Spleen (tissue), 11 donors: ENCODE measurements around the gene FLYWCH1. TPM values are rescaled to one million over a fixed set of nuclear protein-coding genes. Genes with fewer than 3 reads are reported as not detected.

Source experiments
- DNase-seq: peaks from one replicate; pipeline ENCODE4 v3.0.0-alpha.2; 2020
- H3K27ac ChIP-seq, 8 donors: fragments of 200-600 bp; sonication (generic) in 7 of 8; 1 replicate in 4 of 8; 2 replicates in 4 of 8; pipeline versions ENCODE4 v1.5.0 to v1.8.0; 2016 to 2021; ENCODE audit warnings: inconsistent platforms in 4 of 8, mild to moderate bottlenecking in 4 of 8, moderate library complexity in 1 of 8
- H3K27me3 ChIP-seq, 7 donors: fragments of 200-600 bp; sonication (generic) in 6 of 7; replicated peaks in 1 of 7; 1 replicate in 4 of 7; 2 replicates in 3 of 7; pipeline versions ENCODE4 v1.5.0 to v1.8.0; 2016 to 2021; ENCODE audit warnings: inconsistent platforms in 3 of 7, mild to moderate bottlenecking in 1 of 7
- H3K36me3 ChIP-seq, 6 donors: fragments of 200-600 bp; sonication (generic) in 5 of 6; 1 replicate in 4 of 6; 2 replicates in 2 of 6; pipeline versions ENCODE4 v1.5.0 to v1.8.0; 2016 to 2021; ENCODE audit warnings: inconsistent platforms in 2 of 6
- H3K4me1 ChIP-seq, 6 donors: fragments of 200-600 bp; sonication (generic) in 5 of 6; 1 replicate in 3 of 6; 2 replicates in 3 of 6; pipeline versions ENCODE4 v1.5.0 to v1.8.0; 2016 to 2021; ENCODE audit warnings: inconsistent platforms in 3 of 6
- H3K4me3 ChIP-seq, 8 donors: fragments of 200-600 bp; sonication (generic) in 7 of 8; 1 replicate in 4 of 8; 2 replicates in 4 of 8; pipeline versions ENCODE4 v1.5.0 to v1.8.0; 2016 to 2021; ENCODE audit warnings: inconsistent platforms in 4 of 8, mild to moderate bottlenecking in 4 of 8, moderate library complexity in 2 of 8
- H3K9me3 ChIP-seq, 8 donors: fragments of 200-600 bp; sonication (generic) in 7 of 8; 1 replicate in 4 of 8; 2 replicates in 4 of 8; pipeline versions ENCODE4 v1.5.0 to v1.8.0; 2016 to 2021; ENCODE audit warnings: inconsistent platforms in 4 of 8
- POLR2A ChIP-seq, 3 donors: fragments of 450-650 bp; IDR thresholded peaks; one replicate each; pipeline ENCODE4 v1.5.1; 2017; ENCODE audit warnings: antibody characterized with exemption in 3 of 3, mild to moderate bottlenecking in 1 of 3
- POLR2AphosphoS5 ChIP-seq, 3 donors: sonication (generic); formaldehyde crosslinking; IDR thresholded peaks; one replicate each; pipeline ENCODE4 v1.5.1; 2017; ENCODE audit warnings: antibody characterized with exemption in 3 of 3
- WGBS, 5 donors: extraction: QIAGEN DNeasy Blood & Tissue Kit in 3 of 5; methylation state at CpG; one replicate each; pipeline versions ENCODE4 v1.1.5 to v1.1.7; 2013 to 2018; 5-methylcytosine and 5-hydroxymethylcytosine counted together
- intact Hi-C: fragments of 100-400 bp; cut with DNase I; formaldehyde crosslinking; loops from one replicate; pipeline ENCODE4 v1.15.0; 2023; ENCODE audit warnings: low total_unique reads
- polyA plus RNA-seq, 3 donors: library from polyadenylated mRNA; stranded (reverse); fragments of 200-250 nt; gene quantifications; one replicate each; pipeline ENCODE4 v1.2.1, GENCODE V29; 2013
- total RNA-seq, 7 donors: library from RNA; depleted of rRNA in 3 of 7; stranded (reverse); fragments of >200 nt in 3 of 7; fragmentation: NEBNext Ultra II Directional in 4 of 7; extraction: Animal tissue kit (Norgen Biotek cat#: 25700) in 4 of 7; gene quantifications; one replicate each; pipeline versions ENCODE4 v1.1.0 to v1.2.1, GENCODE V29; 2016 to 2021
- TF ChIP-seq, protein P1 (sequence below), 11 experiments: fragments of 200-600 bp in 7 of 11; fragments of 450-650 bp in 4 of 11; sonication (generic) in 4 of 11; IDR thresholded peaks in 8 of 11; conservative IDR thresholded peaks in 3 of 11; 1 replicate in 7 of 11; 2 replicates in 4 of 11; pipeline versions ENCODE4 v1.4.0 to v1.8.0; 2016 to 2021; ENCODE audit warnings: antibody characterized with exemption in 11 of 11, inconsistent platforms in 4 of 11, mild to moderate bottlenecking in 1 of 11
- donor health status: healthy with polysubstance abuse.
- donor health status: DM: no; HTN: no; CAD: no; lungs with moderate emphysema.
- donor health status: DM: no; HTN: no; CAD: no.
- donor health status: Bipolar disorder and iron deficiency.
- donor health status: healthy.
- donor health status: DM: no; HTN: no; CAD: no.
- donor health status: DM: yes; HTN: yes; CAD: no.

FLYWCH1 gene
- total and polyA plus RNA-seq, 10 donors, result 14.0 to 79.3 (median 53.1) TPM

DNA sequence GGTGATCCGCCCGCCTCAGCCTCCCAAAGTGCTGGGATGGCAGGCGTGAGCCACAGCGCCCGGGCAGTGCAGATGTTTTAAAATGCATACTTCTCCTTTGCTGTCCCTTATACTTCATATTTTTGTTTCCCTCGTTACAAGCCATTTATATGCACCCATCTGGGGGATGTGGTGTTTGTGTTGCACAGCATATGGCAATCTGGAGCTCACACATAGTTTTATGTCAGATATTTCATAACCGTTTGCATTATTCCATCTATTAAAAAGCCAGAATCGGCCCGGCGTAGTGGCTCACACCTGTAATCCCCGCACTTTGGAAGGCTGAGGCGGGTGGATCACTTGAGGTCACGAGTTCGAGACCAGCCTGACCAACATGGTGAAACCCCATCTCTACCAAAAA lies 11.8 kb downstream of the FLYWCH1 start:
- WGBS, 5 donors, result 95 to 98% (median 96%) methylated on average over 14 of the region's 14 CpGs
- H3K27me3 ChIP-seq, result no peaks in the 10 kb centered on the region

DNA sequence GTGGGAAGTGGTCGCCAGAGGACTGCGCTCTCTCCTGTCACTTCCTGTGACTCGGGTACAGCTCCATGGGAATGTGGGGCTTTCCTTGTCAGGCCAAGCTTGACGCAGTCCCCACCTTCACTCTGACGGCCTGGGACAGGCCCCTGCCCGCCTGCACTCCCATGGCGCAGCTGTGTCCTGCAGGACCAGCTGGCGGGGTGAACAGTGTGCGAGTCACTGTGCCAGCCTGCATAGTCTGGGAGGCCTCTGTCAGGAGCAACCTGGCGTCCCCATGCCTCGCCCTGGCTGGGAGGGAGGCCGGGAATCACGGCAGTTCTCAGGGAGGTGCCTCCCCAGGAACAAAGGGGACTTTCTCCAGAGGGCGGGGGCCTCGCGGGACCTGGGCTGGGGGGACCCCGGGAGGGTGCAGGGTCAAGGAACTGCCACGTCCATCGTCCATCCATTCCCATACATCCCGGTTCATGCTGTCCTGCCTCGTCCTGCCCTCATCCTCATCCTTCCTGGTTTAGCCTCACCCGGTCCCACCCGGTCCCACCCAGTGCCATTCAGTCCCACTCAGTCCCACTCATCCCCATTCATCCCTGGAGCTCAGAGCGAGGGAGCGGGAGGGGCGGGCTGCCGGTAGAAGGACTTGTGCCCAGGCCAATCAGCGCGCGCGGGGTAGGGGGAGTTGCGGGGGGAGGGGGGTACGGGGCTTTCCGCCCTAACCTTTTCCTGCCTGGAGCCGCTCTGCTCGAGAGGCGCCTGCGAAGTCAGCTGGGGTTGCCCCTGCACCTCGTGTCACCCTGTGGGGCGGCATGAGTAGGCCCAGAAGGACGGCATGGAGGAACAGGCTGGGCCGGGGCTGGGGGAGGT lies 13.4 kb downstream of the FLYWCH1 start:
- Histone ChIP-seq H3K36me3 (peaks cover 0 to 64% (median 9%) of the 10 kb centered on the region in 6 donors), H3K4me3 (no peak overlapping the region), H3K9me3 (no peaks in the 10 kb centered on the region), H3K27me3 (no peaks in the 10 kb centered on the region), H3K27ac (no peak overlapping the region), H3K4me1 (peaks cover 0 to 15% (median 10%) of the 10 kb centered on the region in 6 donors)
- DNase-seq, result no peak
- TF ChIP-seq, protein P1, sequence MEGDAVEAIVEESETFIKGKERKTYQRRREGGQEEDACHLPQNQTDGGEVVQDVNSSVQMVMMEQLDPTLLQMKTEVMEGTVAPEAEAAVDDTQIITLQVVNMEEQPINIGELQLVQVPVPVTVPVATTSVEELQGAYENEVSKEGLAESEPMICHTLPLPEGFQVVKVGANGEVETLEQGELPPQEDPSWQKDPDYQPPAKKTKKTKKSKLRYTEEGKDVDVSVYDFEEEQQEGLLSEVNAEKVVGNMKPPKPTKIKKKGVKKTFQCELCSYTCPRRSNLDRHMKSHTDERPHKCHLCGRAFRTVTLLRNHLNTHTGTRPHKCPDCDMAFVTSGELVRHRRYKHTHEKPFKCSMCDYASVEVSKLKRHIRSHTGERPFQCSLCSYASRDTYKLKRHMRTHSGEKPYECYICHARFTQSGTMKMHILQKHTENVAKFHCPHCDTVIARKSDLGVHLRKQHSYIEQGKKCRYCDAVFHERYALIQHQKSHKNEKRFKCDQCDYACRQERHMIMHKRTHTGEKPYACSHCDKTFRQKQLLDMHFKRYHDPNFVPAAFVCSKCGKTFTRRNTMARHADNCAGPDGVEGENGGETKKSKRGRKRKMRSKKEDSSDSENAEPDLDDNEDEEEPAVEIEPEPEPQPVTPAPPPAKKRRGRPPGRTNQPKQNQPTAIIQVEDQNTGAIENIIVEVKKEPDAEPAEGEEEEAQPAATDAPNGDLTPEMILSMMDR (IDR thresholded peaks at IDR 0.05 in 8 of 11, conservative IDR thresholded peaks at IDR 0.05 in 3 of 11), result no peak
- TF ChIP-seq POLR2AphosphoS5 (IDR thresholded peaks at IDR 0.05) (no peak), POLR2A (IDR thresholded peaks at IDR 0.05) (no peak)
- WGBS, 5 donors, result 74 to 92% (median 78%) methylated on average over 12 to 42 of the region's 42 CpGs
- intact Hi-C loops, result loop anchor here (5.0 kb wide), 1 partner anchor 53 kb away; no protein-coding TSS in a partner anchor

More for the DNA sequence above, 11.8 kb downstream of the FLYWCH1 start:
- Histone ChIP-seq H3K4me1 (peaks cover 0 to 25% (median 18%) of the 10 kb centered on the region in 6 donors), H3K27ac (no peak overlapping the region), H3K9me3 (no peaks in the 10 kb centered on the region), H3K36me3 (peaks cover 0 to 60% (median 4%) of the 10 kb centered on the region in 6 donors), H3K4me3 (no peak overlapping the region)
- intact Hi-C loops, result loop anchor here (5.0 kb wide), 1 partner anchor 51 kb away; no protein-coding TSS in a partner anchor
- TF ChIP-seq POLR2A (IDR thresholded peaks at IDR 0.05) (no peak), POLR2AphosphoS5 (IDR thresholded peaks at IDR 0.05) (no peak)
- TF ChIP-seq, protein P1 (IDR thresholded peaks at IDR 0.05 in 8 of 11, conservative IDR thresholded peaks at IDR 0.05 in 3 of 11), result no peak
- DNase-seq, result no peak

DNA sequence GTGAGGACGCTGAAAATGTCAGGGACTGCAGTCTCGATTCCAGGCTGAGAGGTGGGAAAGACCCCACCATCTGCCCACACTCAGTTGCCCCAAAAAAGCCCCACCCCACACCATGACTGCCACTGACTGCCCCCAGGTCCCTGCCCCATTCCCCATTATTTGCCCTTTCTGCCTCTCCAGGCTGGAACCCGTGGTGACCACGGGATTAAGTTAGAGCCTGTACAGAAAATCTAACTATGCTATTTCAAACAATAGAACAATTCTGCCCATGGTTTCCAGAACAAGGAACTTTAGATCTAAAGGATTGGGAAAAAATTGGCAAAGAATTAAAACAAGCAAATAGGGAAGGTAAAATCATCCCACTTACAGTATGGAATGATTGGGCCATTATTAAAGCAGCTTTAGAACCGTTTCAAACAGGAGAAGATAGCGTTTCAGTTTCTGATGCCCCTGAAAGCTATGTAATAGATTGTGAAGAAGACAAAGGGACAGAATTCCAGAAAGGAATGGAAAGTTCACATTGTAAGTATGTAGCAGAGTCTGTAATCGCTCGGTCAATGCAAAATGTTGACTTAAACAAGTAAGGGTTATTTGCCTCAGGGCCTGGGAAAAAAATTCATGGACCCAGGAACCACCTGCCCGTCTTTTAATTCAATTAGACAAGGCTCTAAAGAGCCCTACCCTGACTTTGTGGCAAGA lies 14.4 kb downstream of the FLYWCH1 start:
- Histone ChIP-seq H3K36me3 (peaks cover 6 to 67% (median 18%) of the 10 kb centered on the region in 6 donors), H3K4me3 (no peak overlapping the region), H3K4me1 (peaks cover 0 to 13% (median 10%) of the 10 kb centered on the region in 6 donors), H3K9me3 (no peaks in the 10 kb centered on the region), H3K27me3 (no peaks in the 10 kb centered on the region), H3K27ac (no peak overlapping the region)
- no peak for TF ChIP-seq POLR2AphosphoS5 (IDR thresholded peaks at IDR 0.05)
- no peak for TF ChIP-seq POLR2A (IDR thresholded peaks at IDR 0.05)
- TF ChIP-seq, protein P1 (IDR thresholded peaks at IDR 0.05 in 8 of 11, conservative IDR thresholded peaks at IDR 0.05 in 3 of 11), result no peak
- intact Hi-C loops, result no loop called here
- no peak for DNase-seq
- 76 to 86% (median 81%) methylated on average over 9 of the region's 9 CpGs for WGBS, 5 donors

DNA sequence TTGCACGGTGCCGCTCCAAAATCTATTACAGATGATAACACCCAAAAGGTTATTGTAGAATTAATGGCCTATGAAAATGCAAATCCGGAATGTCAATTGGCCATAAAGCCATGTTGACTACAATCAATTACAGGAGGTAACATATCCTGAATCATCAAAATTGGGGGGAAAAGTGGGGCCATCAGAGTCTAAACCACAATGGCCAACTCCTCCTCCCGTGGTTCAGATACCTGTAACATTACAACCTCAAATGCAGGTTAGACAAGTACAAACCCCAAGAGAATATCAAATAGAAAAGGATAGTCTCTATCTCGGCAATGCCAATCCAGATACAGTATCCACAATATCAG lies 14.9 kb downstream of the FLYWCH1 start:
- Histone ChIP-seq H3K4me1 (peaks cover 0 to 13% (median 10%) of the 10 kb centered on the region in 6 donors), H3K27ac (peak overlapping the region in 1 of 8 donors; percentile 31), H3K36me3 (peaks cover 6 to 67% (median 20%) of the 10 kb centered on the region in 6 donors), H3K4me3 (peak overlapping the region in 2 of 8 donors; percentile 3 to 21), H3K27me3 (no peaks in the 10 kb centered on the region), H3K9me3 (no peaks in the 10 kb centered on the region)
- WGBS, 5 donors, result 71 to 81% (median 78%) methylated on average over 5 of the region's 5 CpGs
- intact Hi-C loops, result no loop called here
- no peak for TF ChIP-seq POLR2A (IDR thresholded peaks at IDR 0.05)
- TF ChIP-seq, protein P1 (IDR thresholded peaks at IDR 0.05 in 8 of 11, conservative IDR thresholded peaks at IDR 0.05 in 3 of 11), result no peak
- TF ChIP-seq POLR2AphosphoS5 (IDR thresholded peaks at IDR 0.05), result no peak
- DNase-seq, result no peak
